ENCODE data around the gene GHRHR.

Gene GHRHR

DNA sequence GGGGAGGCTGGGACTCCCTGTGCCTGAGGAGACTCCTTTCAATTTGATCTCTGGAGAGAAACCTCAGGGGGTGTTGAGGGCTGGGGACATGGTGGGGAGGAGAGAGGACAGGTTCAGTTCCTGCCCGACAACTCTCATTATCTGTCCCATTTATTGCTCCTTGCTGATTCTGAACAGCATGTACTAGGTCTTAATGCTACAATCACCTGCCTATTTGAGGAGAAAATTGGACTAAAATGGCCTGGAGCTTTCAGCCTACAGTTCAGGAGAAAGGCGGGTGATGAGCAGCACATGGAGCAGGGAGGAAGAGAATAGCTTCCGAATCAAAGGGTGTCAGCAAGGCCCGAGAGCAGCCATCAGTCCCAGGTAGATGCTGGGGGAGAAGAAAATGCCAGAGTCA, 58.4 kb downstream of the GHRHR start:
- no peak overlapping the region for H2AFZ ChIP-seq (ENCODE audit: low read length)
- H3K36me3 ChIP-seq (replicated peaks in 1 of 2; ENCODE audit: control insufficient read depth in 2 of 2, insufficient read depth in 2 of 2, low read length in 2 of 2): no peaks in the 10 kb centered on the region
- DNase-seq (ENCODE audit: low spot score): no peak
- H3K9me3 ChIP-seq (replicated peaks in 1 of 2; ENCODE audit: control insufficient read depth in 2 of 2, insufficient read depth in 1 of 2, low read depth in 1 of 2, low read length in 2 of 2): no peaks in the 10 kb centered on the region
- H3K14ac ChIP-seq (ENCODE audit: low read length): no peak overlapping the region
- H2BK15ac ChIP-seq (ENCODE audit: low read length): no peak overlapping the region
- no peaks in the 10 kb centered on the region for H3K79me1 ChIP-seq (ENCODE audit: low read depth, low read length)
- H4K8ac ChIP-seq (ENCODE audit: low read depth, low read length): no peak overlapping the region
- WGBS, 2 donors (ENCODE audit: extremely low coverage in 2 of 2, insufficient read length in 2 of 2, insufficient replicate concordance in 1 of 2): no CpG with 5 or more reads among the region's 4 CpGs
- no peak overlapping the region for H3K4me2 ChIP-seq (ENCODE audit: insufficient read depth, low read length, poor library complexity, severe bottlenecking)
- H2BK120ac ChIP-seq (ENCODE audit: low read depth, low read length): no peak overlapping the region
- H4K91ac ChIP-seq (ENCODE audit: low read depth, low read length, poor library complexity): no peak overlapping the region
- H3K4me3 ChIP-seq (ENCODE audit: low read length in 2 of 2): no peak overlapping the region
- peaks cover 0 to 8% (median 3%) of the 10 kb centered on the region in 3 experiments for H3K27me3 ChIP-seq (ENCODE audit: control insufficient read depth in 3 of 3, insufficient read depth in 3 of 3, low read depth in 1 of 3, low read length in 3 of 3)
- no peak overlapping the region for H3K23ac ChIP-seq (ENCODE audit: low read depth, low read length, poor library complexity)
- H3K18ac ChIP-seq (ENCODE audit: low read length): no peak overlapping the region
- no peak overlapping the region for H2BK5ac ChIP-seq (ENCODE audit: low read length)
- H3K4me1 ChIP-seq (ENCODE audit: control insufficient read depth in 2 of 2, insufficient read depth in 1 of 2, low read depth in 1 of 2, low read length in 2 of 2): peaks cover 0 to 14% of the 10 kb centered on the region in 2 donors
- H2AK5ac ChIP-seq (ENCODE audit: low read depth, low read length): no peak overlapping the region
- no peak overlapping the region for H3K27ac ChIP-seq (replicated peaks; ENCODE audit: low read length)
- H3K9ac ChIP-seq (ENCODE audit: low read depth, low read length, poor library complexity): no peak overlapping the region
- no peak overlapping the region for H2BK12ac ChIP-seq (ENCODE audit: low read length)
- H3K4ac ChIP-seq (ENCODE audit: low read length): no peak overlapping the region

DNA sequence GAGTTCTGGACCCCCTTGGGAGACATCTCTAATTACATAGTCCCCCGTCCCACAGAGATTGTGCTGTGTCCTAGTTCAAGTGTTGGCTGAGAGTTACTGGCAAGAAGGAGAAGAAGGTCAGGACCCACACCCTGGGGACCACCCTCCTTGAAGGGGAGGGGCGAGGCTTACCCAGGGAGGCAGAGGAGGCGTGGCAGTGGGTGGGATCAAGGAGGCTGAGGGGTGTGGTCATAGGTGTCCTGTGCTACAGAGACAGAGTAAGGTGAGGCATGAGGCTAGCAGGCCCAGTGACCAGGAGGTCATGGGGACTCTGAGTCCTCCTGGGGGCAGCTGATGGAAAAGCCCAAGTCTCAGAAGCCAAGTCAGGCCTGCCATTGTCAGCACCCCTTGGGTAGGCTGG, 59.0 kb downstream of the GHRHR start:
- Histone ChIP-seq H2BK120ac (ENCODE audit: low read depth, low read length) (no peak overlapping the region), H2BK5ac (ENCODE audit: low read length) (no peak overlapping the region), H3K23ac (ENCODE audit: low read depth, low read length, poor library complexity) (no peak overlapping the region), H3K27ac (replicated peaks; ENCODE audit: low read length) (no peak overlapping the region), H3K14ac (ENCODE audit: low read length) (no peak overlapping the region), H4K8ac (ENCODE audit: low read depth, low read length) (no peak overlapping the region), H3K4ac (ENCODE audit: low read length) (no peak overlapping the region), H3K4me2 (ENCODE audit: insufficient read depth, low read length, poor library complexity, severe bottlenecking) (no peak overlapping the region), H2AFZ (ENCODE audit: low read length) (no peak overlapping the region), H4K91ac (ENCODE audit: low read depth, low read length, poor library complexity) (no peak overlapping the region), H3K4me1 (ENCODE audit: control insufficient read depth in 2 of 2, insufficient read depth in 1 of 2, low read depth in 1 of 2, low read length in 2 of 2) (peaks cover 0 to 13% of the 10 kb centered on the region in 2 donors), H3K18ac (ENCODE audit: low read length) (no peak overlapping the region), H3K9me3 (replicated peaks in 1 of 2; ENCODE audit: control insufficient read depth in 2 of 2, insufficient read depth in 1 of 2, low read depth in 1 of 2, low read length in 2 of 2) (no peaks in the 10 kb centered on the region), H2BK15ac (ENCODE audit: low read length) (no peak overlapping the region), H3K4me3 (ENCODE audit: low read length in 2 of 2) (no peak overlapping the region), H3K36me3 (replicated peaks in 1 of 2; ENCODE audit: control insufficient read depth in 2 of 2, insufficient read depth in 2 of 2, low read length in 2 of 2) (no peaks in the 10 kb centered on the region), H2BK12ac (ENCODE audit: low read length) (peak overlapping the region; percentile 52), H3K27me3 (ENCODE audit: control insufficient read depth in 3 of 3, insufficient read depth in 3 of 3, low read depth in 1 of 3, low read length in 3 of 3) (peaks cover 0 to 8% (median 3%) of the 10 kb centered on the region in 3 experiments), H2AK5ac (ENCODE audit: low read depth, low read length) (peak overlapping the region; percentile 70), H3K79me1 (ENCODE audit: low read depth, low read length) (no peaks in the 10 kb centered on the region), H3K9ac (ENCODE audit: low read depth, low read length, poor library complexity) (no peak overlapping the region)
- WGBS, 2 donors (ENCODE audit: extremely low coverage in 2 of 2, insufficient read length in 2 of 2, insufficient replicate concordance in 1 of 2): no CpG with 5 or more reads among the region's 3 CpGs
- no peak for DNase-seq (ENCODE audit: low spot score)

DNA sequence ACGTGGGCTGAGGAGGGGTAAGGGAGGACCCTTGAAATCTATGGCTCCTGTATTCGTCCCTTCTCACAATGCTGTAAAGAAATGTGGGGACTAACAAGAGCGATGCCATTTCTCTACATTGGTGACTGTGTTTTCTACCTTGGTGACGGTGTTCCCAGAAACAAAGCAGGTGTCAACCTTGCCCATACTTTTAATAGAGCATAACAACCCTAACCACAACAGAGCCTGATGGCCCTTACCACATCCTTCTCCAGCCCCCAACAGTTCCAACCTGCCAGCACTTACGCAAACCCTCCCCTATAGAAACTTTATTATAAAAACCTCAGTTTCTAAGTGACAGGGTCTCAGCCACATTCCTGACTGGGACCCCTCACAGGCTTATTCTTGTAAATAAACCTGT, 60.1 kb downstream of the GHRHR start:
- Histone ChIP-seq H4K91ac (ENCODE audit: low read depth, low read length, poor library complexity) (no peak overlapping the region), H3K79me1 (ENCODE audit: low read depth, low read length) (no peaks in the 10 kb centered on the region), H2BK15ac (ENCODE audit: low read length) (no peak overlapping the region), H2BK120ac (ENCODE audit: low read depth, low read length) (no peak overlapping the region), H3K27ac (replicated peaks; ENCODE audit: low read length) (no peak overlapping the region), H3K4me1 (ENCODE audit: control insufficient read depth in 2 of 2, insufficient read depth in 1 of 2, low read depth in 1 of 2, low read length in 2 of 2) (peaks cover 0 to 14% of the 10 kb centered on the region in 2 donors), H3K4me2 (ENCODE audit: insufficient read depth, low read length, poor library complexity, severe bottlenecking) (no peak overlapping the region), H2AK5ac (ENCODE audit: low read depth, low read length) (no peak overlapping the region), H4K8ac (ENCODE audit: low read depth, low read length) (no peak overlapping the region), H3K36me3 (replicated peaks in 1 of 2; ENCODE audit: control insufficient read depth in 2 of 2, insufficient read depth in 2 of 2, low read length in 2 of 2) (no peaks in the 10 kb centered on the region), H2BK5ac (ENCODE audit: low read length) (no peak overlapping the region), H3K18ac (ENCODE audit: low read length) (no peak overlapping the region), H3K9ac (ENCODE audit: low read depth, low read length, poor library complexity) (no peak overlapping the region), H3K4me3 (ENCODE audit: low read length in 2 of 2) (no peak overlapping the region), H3K23ac (ENCODE audit: low read depth, low read length, poor library complexity) (no peak overlapping the region), H2BK12ac (ENCODE audit: low read length) (no peak overlapping the region), H2AFZ (ENCODE audit: low read length) (no peak overlapping the region), H3K9me3 (replicated peaks in 1 of 2; ENCODE audit: control insufficient read depth in 2 of 2, insufficient read depth in 1 of 2, low read depth in 1 of 2, low read length in 2 of 2) (no peaks in the 10 kb centered on the region), H3K14ac (ENCODE audit: low read length) (no peak overlapping the region), H3K27me3 (ENCODE audit: control insufficient read depth in 3 of 3, insufficient read depth in 3 of 3, low read depth in 1 of 3, low read length in 3 of 3) (peaks cover 0 to 14% (median 3%) of the 10 kb centered on the region in 3 experiments), H3K4ac (ENCODE audit: low read length) (no peak overlapping the region)
- DNase-seq (ENCODE audit: low spot score): no peak
- no CpG with 5 or more reads among the region's 5 CpGs for WGBS, 2 donors (ENCODE audit: extremely low coverage in 2 of 2, insufficient read length in 2 of 2, insufficient replicate concordance in 1 of 2)

DNA sequence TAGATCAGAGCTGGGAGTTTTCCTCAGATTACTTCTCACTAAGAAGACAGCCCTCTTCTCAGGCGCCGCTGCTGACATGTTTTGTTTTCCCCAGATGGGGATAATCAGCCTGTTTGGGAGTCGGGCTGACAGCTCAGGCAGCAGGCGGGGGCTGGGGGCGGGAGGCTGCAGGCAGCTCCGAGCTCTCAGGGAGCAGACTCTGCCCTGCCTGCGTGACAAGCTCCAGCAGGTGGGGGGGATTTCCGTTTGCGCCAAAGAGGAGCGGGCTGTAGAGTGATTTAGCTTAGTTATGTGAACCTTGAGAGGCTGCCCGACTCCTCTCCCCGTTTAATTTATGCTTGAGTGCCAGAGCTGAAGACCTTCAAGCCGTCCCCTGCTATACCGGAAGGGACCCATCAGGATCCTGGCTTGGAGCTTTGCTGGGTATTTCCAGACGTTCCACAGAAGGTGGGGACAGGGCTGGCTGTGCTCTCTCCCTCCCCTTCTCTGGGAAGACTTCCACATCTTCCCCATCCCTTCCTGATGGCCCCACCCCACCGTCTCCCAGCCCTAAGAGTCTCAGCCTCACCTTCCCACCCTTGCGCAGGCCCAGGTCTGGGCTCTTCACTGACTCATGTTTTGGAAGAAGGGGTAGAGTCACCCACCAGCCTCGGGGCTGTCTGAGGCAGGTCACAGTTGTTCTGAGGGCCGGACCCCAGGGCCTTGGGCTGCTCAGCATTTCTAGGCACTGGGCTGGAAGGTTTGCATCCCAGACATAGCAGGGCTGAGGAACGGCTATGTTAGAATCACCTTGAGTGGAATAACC, 63.6 kb downstream of the GHRHR start:
- H2BK12ac ChIP-seq (ENCODE audit: low read length): peak overlapping the region; percentile 68

More for the DNA sequence above, 63.6 kb downstream of the GHRHR start:
- Histone ChIP-seq H3K4me3 (ENCODE audit: low read length in 2 of 2) (no peak overlapping the region), H3K14ac (ENCODE audit: low read length) (no peak overlapping the region), H3K36me3 (replicated peaks in 1 of 2; ENCODE audit: control insufficient read depth in 2 of 2, insufficient read depth in 2 of 2, low read length in 2 of 2) (no peaks in the 10 kb centered on the region), H4K91ac (ENCODE audit: low read depth, low read length, poor library complexity) (no peak overlapping the region), H4K8ac (ENCODE audit: low read depth, low read length) (no peak overlapping the region), H3K9ac (ENCODE audit: low read depth, low read length, poor library complexity) (no peak overlapping the region), H3K27ac (replicated peaks; ENCODE audit: low read length) (no peak overlapping the region), H2BK120ac (ENCODE audit: low read depth, low read length) (no peak overlapping the region), H3K23ac (ENCODE audit: low read depth, low read length, poor library complexity) (no peak overlapping the region), H2AK5ac (ENCODE audit: low read depth, low read length) (peak overlapping the region; percentile 8), H3K4me2 (ENCODE audit: insufficient read depth, low read length, poor library complexity, severe bottlenecking) (peak overlapping the region; percentile 41), H3K9me3 (replicated peaks in 1 of 2; ENCODE audit: control insufficient read depth in 2 of 2, insufficient read depth in 1 of 2, low read depth in 1 of 2, low read length in 2 of 2) (no peaks in the 10 kb centered on the region), H3K4ac (ENCODE audit: low read length) (no peak overlapping the region), H3K4me1 (ENCODE audit: control insufficient read depth in 2 of 2, insufficient read depth in 1 of 2, low read depth in 1 of 2, low read length in 2 of 2) (peaks cover 0 to 13% of the 10 kb centered on the region in 2 donors), H2BK5ac (ENCODE audit: low read length) (peak overlapping the region; percentile 58), H3K79me1 (ENCODE audit: low read depth, low read length) (no peaks in the 10 kb centered on the region), H2AFZ (ENCODE audit: low read length) (peak overlapping the region; percentile 79), H3K27me3 (ENCODE audit: control insufficient read depth in 3 of 3, insufficient read depth in 3 of 3, low read depth in 1 of 3, low read length in 3 of 3) (peaks cover 0 to 14% (median 3%) of the 10 kb centered on the region in 3 experiments), H3K18ac (ENCODE audit: low read length) (peak overlapping the region; percentile 84), H2BK15ac (ENCODE audit: low read length) (peak overlapping the region; percentile 88)
- peak; percentile 44 for DNase-seq (ENCODE audit: low spot score)
- WGBS, 2 donors (ENCODE audit: extremely low coverage in 2 of 2, insufficient read length in 2 of 2, insufficient replicate concordance in 1 of 2): no CpG with 5 or more reads among the region's 20 CpGs

Measured in neuronal stem cell (in vitro differentiated cells).